GM21447 (cell line): ENCODE results near the gene TCF3.
"Not testable (repeated sequence)": the region's sequence is repeated elsewhere in the genome, so short reads cannot be mapped to it uniquely, and the experiment has no call there.

Experiments
- ATAC-seq: cut with Tn5 transposase; IDR thresholded peaks from one replicate; pipeline ENCODE4 v1.9.1; 2021; ENCODE audit not compliant: unreplicated experiment

TCF3 gene

DNA sequence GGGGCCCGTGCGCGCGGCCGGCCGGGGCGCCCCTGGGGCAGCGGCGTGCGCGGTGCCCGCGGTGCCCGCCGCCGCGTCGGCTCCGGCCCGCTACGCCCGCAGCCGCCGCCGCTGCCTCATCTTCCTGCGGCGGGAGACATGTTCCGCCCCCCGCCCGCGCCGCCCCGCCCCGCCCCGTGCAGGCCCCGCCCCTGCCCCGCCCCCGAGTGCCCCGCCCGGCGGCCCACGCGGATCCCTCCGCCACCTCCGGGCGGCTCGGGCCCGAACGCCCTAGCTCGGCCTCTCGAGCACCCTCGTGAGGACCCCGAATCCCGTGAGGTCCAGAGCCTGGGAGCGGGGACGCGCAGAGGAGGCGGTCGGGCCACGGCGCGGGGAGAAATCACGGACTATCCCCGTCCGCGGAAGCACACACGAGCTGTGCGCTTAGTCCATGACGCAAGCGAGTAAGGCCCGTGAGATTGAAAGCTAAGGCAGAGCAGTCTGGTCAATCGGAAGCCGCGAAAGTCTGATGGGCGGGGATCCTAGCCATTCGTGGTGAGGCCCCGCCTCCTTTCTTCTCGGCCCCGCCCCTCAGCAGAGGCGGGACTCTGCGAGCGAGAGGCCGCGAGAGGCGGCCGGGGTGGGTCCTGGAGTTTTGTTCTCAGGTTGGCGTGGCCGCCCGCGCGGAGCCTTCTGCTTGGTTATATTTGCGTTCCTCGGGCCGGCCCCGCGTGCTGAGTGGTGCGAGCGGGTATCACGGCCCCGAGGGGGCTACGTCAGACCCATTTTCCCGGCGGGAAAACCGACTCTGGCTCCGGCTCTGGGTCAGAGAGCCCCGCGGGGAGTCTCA lies at the start of gene TCF3:
Gene TCF3, minus strand, starts transcription at position 145 of the 829 bp plus-strand sequence. CDS start 2,367 bp downstream, outside the sequence.
- peak; percentile 48 for ATAC-seq

DNA sequence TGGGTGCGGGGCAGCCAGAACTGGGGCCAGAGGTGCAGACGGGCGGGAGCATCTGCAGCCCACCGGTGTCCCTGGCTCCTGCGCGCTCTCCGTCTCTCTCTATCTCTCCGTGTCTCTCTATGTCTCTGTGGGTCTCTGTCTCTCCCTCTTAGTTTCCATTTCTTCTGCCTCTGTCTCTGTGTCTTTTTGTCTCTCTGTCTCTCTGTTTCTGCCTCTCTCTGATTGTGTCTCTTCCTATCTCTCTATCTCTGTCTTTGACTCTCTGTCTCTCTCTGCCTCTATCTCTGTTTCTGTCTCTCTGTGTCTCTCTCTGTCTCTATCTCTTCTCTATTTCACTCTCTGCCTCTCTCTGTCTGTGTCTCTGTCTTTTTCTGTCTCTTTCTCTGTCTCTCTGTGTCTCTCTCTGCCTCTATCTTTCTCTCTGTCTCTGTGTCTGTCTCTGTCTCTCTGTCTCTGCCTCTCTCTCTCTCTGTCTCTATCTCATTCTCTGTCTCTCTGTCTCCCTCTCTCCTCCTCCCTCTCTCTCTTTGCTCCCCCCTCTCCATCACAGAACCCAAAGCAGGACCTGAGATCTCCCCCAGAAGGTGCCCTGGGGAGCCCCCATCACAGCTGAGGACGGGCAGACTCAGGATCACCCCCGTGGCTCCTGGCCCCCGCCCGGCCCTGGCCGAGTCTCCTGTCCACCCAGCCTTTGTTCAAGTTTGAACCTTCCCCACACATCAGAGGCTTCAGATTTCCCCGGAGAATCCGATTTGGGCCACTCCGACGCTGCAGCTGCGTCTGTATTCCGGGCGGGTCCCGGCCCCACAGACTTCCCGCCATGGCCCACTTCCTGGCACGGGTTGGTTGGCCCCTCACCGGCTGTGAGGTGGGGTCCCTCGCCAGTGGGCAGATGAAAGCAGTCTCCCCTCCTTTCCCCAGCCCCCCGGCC lies 48.6 kb upstream of the TCF3 start:
- ATAC-seq = no peak

DNA sequence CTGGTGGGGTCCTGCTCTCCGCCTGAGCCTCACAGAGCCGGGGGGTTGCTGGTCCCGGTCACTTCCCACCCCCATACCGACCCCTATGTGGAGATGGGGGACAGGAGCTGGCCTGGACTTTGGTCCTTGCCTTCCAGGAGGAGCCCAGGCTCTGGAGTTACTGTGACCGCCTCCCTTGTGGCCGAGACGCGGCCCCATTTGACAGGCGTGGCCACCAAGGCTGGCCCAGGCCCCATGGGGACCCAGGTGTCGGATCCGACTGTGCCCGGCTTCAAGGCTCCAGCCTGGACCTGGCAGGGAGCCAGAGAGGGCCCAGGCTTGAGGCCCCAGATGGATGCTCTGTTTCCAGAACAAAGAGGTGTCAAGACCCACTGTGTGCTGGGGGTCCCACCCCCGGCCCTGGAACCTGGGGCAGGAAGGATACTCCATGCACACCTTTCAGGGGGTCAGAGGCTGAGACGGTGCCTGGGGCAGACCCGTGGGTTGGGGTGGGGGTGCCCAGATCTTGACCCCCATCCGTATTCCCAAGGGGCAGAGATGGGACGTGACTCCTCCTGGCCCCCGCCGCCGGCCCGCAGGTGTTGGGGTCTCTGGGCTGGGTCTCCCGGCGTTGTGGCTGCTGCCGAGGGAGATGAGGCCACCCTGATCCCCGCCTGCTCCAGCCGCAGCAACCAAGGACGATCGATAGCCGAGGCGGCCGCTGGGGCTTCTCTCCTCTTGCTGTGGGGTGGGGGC lies 47.8 kb upstream of the TCF3 start:
- ATAC-seq = no peak

- no peak for ATAC-seq
Measured at GRCh38 chr19:1699386-1699785, 47.0 kb upstream of the TCF3 start.

GRCh38 chr19:1698636-1699035 lies 46.2 kb upstream of the TCF3 start:
- ATAC-seq = no peak

GRCh38 chr19:1695481-1695880 lies 43.1 kb upstream of the TCF3 start:
- not testable (repeated sequence) for ATAC-seq

GRCh38 chr19:1691589-1692290 lies 39.3 kb upstream of the TCF3 start:
- no peak for ATAC-seq

DNA sequence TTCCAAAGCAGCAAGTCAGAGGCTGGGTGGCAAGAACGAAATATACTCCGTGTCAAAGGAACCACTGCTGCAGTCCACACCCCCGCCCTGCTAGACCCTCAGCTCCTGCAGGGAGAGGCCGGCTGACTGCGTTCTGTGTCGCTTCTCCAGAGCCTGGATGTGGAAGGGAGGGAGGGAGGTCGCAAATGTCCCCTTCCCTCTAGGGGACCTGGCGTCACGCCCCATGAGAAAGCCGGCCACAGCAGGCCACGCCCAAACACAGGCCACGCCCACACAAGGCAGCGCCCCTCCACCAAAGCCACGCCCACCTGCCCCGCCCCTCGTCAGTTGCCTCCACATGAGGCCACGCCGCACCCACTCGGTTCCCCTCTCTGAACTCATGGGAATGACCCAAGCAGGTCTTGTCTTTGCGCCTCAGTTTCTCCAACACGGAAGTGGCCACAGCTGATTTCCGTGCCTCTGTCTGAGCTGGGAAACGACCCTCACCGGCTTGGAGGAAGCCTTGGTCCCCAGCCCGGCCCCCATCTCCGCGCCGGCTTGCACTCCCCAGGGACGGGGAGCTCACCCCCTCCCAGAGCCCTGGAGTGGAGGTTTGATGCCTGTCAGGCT lies 38.4 kb upstream of the TCF3 start:
- ATAC-seq = no peak

- not testable (repeated sequence) for ATAC-seq
Measured at GRCh38 chr19:1685785-1686184, 33.4 kb upstream of the TCF3 start.

DNA sequence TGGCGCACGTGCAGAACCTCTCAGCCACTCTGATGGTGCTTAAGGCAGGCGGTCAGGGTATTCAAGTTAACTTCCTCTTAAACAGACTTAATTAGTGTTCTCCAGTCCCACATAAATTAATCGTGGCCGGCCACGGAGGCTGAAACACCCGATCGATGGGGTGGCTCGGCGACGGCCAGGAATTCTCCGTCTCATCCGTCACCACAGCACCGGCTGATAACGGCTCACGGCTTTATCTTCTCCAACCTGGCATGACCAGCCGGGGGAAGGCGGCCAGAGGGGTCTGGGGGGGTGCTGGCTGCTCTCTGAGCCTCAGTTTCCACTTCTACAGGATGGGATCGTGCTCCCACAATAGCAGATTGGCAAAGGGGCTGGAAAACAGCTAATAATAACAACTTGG lies 32.6 kb upstream of the TCF3 start:
- ATAC-seq = no peak

GRCh38 chr19:1684573-1684912 lies 32.1 kb upstream of the TCF3 start:
- ATAC-seq = no peak

- no peak for ATAC-seq
Measured at GRCh38 chr19:1683869-1684572, 31.6 kb upstream of the TCF3 start.

GRCh38 chr19:1680976-1681375 lies 28.6 kb upstream of the TCF3 start:
- no peak for ATAC-seq

- ATAC-seq = no peak
Measured at GRCh38 chr19:1678073-1678472, 25.7 kb upstream of the TCF3 start.

- ATAC-seq = no peak
Measured at GRCh38 chr19:1676351-1677266, 24.2 kb upstream of the TCF3 start.

DNA sequence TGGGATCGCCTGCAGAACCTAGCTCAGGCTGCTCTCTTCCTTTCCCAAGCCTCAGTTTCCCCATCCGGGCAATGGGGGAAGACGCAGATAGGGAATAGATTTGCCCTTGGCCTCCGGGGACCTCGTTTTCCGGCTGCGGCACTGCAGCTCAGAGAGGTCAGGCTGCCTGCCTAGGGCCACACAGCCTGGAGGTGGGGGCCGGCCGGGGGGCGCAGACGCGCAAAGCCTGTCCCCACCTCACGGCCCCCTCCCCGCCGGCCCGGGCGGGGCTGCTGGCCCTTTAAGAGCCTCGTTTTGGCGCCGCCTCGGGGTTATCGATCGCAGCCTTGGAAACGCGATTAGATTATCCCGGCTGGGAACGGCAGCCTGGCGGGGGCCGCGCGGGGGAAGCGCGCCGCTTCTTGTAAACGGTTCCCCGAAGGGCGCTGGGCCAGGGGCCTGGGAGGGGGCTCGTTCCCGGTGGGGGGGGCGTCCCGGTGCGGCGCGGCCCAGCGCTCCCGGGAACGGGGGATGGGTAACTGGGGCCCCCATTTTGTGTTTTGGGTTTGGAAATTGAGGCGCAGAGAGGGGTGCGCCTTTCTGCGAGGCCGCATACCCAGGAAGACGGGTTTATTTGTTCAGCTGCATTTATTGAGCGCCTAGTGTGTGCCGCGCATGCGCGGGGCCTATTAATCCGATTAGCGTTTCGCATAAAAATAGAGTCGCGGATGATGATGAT lies 23.4 kb upstream of the TCF3 start:
- no peak for ATAC-seq

GRCh38 chr19:1674293-1674679 lies 21.9 kb upstream of the TCF3 start:
- ATAC-seq = no peak
